ENCODE results near the gene REC114. TPM values are rescaled to one million over a fixed set of nuclear protein-coding genes. Genes with fewer than 3 reads are reported as not detected.
A peak's percentile ranks its signal among the peaks of the same experiment; 100 is the strongest.

Gene REC114
- total RNA-seq, 1 donor from 2014 or later = not detected

DNA sequence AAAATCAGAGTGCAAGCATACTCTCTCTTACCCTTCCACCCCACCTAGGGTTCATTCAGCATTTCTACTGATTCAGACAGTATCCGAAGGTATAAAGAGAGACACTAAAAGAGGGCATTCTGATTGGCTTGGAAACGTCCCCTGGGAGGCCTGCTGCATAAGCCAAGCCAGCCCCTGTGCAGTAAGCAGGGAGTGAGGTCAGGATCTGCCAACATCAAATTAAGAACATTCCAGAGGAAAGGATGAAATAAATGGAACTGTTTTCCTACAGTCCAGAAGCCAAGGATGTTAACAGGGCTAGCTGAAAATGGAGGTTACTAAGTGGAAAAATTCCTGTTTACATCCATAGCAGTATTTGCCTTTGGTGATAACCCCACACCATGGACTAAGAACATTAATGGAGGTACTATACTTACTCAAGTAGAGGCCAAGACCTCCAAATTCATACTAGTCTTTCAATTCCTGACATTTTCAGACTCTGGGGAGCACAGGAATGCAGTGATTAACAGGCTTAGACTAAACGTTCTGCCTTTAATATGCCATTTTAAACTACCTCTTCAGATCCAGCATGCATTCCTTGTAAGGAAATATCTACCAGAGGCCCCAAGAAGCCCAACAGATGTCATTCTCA lies 155.7 kb downstream of the REC114 start:
- Histone ChIP-seq H3K9me3 (no peaks in the 10 kb centered on the region), H3K4me1 (peaks cover 92% of the 10 kb centered on the region), H3K27me3 (ENCODE audit: low read depth) (no peaks in the 10 kb centered on the region), H3K4me3 (no peak overlapping the region), H3K27ac (no peak overlapping the region), H3K36me3 (no peaks in the 10 kb centered on the region)
- ATAC-seq = no peak
- no peak for DNase-seq
- TF ChIP-seq, protein P1, sequence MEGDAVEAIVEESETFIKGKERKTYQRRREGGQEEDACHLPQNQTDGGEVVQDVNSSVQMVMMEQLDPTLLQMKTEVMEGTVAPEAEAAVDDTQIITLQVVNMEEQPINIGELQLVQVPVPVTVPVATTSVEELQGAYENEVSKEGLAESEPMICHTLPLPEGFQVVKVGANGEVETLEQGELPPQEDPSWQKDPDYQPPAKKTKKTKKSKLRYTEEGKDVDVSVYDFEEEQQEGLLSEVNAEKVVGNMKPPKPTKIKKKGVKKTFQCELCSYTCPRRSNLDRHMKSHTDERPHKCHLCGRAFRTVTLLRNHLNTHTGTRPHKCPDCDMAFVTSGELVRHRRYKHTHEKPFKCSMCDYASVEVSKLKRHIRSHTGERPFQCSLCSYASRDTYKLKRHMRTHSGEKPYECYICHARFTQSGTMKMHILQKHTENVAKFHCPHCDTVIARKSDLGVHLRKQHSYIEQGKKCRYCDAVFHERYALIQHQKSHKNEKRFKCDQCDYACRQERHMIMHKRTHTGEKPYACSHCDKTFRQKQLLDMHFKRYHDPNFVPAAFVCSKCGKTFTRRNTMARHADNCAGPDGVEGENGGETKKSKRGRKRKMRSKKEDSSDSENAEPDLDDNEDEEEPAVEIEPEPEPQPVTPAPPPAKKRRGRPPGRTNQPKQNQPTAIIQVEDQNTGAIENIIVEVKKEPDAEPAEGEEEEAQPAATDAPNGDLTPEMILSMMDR (IDR thresholded peaks at IDR 0.05) = no peak
- intact Hi-C loops (cut with DNase I) = no loop called here

DNA sequence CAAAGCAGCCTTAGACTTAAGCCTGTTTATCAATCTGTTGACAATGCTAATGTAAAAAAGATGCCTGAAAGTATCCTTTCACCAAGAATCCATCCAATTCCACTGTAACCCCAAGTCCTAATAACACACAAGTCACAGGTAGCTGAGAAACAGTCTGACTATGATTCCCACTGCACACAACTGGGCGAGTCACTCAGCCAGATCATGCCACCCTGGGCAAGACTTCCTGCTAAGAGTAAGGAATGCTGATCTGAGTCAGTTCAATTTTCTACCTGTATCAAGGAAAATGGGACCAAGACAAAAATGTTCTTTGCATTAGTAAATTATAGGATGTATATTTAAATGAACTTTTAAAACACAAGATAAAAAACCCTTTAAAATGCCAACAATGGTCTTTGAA lies 157.0 kb downstream of the REC114 start:
- Histone ChIP-seq H3K4me3 (no peak overlapping the region), H3K27me3 (ENCODE audit: low read depth) (no peaks in the 10 kb centered on the region), H3K4me1 (peaks cover 79% of the 10 kb centered on the region), H3K36me3 (no peaks in the 10 kb centered on the region), H3K9me3 (no peaks in the 10 kb centered on the region), H3K27ac (no peak overlapping the region)
- TF ChIP-seq, protein P1 (IDR thresholded peaks at IDR 0.05) = no peak
- intact Hi-C loops (cut with DNase I) = no loop called here
- ATAC-seq (no peak), DNase-seq (no peak)

DNA sequence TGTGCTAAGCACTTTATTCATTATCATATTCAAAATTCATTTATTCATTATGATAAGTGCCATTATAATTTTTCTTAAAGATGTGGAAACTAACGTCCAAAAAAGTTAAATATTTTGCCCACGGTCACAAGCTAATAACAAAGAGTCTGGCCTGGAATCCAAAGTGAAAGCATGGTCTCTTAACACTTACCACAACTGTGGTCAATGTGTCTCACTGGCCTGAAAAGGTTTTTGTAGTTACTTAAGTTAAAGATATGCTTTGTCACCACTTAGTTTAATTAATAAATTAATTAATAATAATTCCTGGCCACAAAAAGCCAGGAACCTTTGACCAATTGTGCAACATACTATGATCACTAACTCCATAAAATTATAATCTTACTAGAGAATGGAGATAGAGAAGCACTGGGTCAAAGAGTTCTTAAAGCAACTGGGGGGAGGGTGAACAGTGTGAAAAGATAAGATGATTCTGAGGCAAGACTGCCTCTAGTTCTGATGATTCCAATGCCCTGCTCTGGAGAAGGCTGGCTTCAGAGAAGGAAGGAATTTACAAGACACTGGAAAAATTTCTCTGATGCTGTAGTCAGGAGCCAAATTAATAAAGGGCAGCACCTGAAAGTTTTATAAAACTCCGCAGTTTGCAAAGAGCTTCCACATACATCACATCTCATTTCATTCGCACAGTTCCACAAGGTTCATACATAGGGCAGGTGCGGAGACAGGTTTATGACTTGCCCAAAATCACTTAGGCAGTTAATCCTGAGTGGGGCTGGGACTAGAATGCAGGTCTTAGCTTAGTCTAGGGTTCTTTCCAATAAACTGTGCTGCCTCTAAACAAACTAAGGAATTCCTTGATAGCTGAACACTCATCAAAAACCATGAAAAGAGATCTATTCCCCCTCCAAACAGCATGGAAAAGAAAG lies 157.7 kb downstream of the REC114 start:
- Histone ChIP-seq H3K27ac (no peak overlapping the region), H3K9me3 (no peaks in the 10 kb centered on the region), H3K4me1 (peaks cover 76% of the 10 kb centered on the region), H3K27me3 (ENCODE audit: low read depth) (no peaks in the 10 kb centered on the region), H3K4me3 (no peak overlapping the region), H3K36me3 (no peaks in the 10 kb centered on the region)
- intact Hi-C loops (cut with DNase I) = no loop called here
- DNase-seq = no peak
- no peak for ATAC-seq
- TF ChIP-seq, protein P1 (IDR thresholded peaks at IDR 0.05) = no peak

DNA sequence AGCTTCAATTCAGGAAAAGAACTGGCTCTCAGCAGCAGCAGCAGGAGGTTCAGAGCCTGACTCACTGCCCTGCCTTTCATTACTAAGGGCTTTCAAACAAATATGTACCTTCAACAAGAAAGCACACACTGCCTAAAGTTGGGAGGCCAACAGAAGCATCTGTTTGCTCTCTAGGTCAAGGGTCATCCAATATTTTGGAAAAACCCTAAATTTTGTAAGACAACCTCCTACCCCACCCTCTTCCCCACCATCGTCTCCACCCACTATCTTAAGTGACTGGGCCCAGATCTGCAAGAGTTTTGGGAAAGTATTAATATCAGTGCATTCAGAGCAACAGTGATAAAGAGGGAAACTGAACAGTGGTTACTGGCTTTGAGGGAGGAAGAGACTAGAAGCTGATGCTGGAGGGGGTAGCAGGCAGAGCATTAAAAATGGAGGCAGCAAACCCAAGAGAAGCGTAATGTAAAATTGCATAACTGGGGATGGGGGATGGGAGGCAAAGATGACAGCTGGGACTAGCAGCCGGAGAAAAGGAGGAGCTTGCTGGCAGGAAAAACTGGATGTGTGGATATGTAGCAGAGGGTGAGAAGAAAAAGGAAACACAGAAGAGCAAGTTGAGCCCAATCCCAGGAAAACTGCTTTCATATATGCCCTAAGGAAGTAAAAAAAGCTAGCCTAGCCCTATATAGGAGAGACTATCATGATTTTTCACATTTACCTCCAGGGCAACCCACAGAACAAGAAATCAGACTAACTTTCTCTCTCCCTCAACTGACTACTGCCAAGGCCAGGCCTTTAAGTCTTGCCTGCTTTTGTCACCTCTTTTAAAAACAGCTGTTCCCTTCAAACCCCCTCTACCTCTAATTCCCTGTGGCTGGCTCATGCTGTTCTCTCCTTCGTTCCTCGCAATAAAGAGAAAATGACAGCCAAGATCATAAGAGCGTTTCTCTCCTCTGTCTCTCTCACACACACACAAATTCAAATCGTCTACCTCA lies 158.8 kb downstream of the REC114 start:
- Histone ChIP-seq H3K9me3 (no peaks in the 10 kb centered on the region), H3K4me3 (no peak overlapping the region), H3K36me3 (no peaks in the 10 kb centered on the region), H3K4me1 (peaks cover 78% of the 10 kb centered on the region), H3K27ac (peak overlapping the region; percentile 34), H3K27me3 (ENCODE audit: low read depth) (no peaks in the 10 kb centered on the region)
- DNase-seq (no peak), ATAC-seq (peak; percentile 61 to 77)
- intact Hi-C loops (cut with DNase I) = no loop called here
- TF ChIP-seq, protein P1 (IDR thresholded peaks at IDR 0.05) = no peak

DNA sequence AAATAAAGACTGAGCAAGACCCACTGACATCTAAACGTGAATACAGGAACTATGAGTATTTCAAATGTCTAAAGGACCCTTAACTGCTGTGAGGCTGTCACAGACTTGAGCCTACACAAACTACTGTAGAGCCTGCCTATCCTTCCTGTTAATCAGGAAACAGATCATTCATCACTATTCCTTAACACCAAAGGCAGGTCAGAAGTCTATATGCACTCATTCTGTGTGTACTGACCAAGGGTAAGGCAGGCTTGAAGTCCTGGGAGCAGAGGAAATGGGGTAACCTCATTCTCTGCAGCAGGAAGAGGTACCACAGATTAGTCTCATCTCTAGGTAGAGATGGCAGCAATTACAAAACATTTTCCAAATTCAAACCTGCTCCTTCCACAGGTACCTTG lies 159.5 kb downstream of the REC114 start:
- H3K36me3 ChIP-seq = no peaks in the 10 kb centered on the region
- peak overlapping the region; percentile 34 for H3K27ac ChIP-seq
- TF ChIP-seq, protein P1 (IDR thresholded peaks at IDR 0.05) = no peak
- H3K4me1 ChIP-seq = peaks cover 78% of the 10 kb centered on the region
- H3K27me3 ChIP-seq (ENCODE audit: low read depth) = no peaks in the 10 kb centered on the region
- H3K9me3 ChIP-seq = no peaks in the 10 kb centered on the region
- no peak overlapping the region for H3K4me3 ChIP-seq
- intact Hi-C loops (cut with DNase I) = no loop called here
- DNase-seq = no peak
- peak in 1 of 2 donors; percentile 21 for ATAC-seq
